Keratinocyte (primary cell): ENCODE results near the gene GNB1. TPM values are rescaled to one million over a fixed set of nuclear protein-coding genes. Genes with fewer than 3 reads are reported as not detected.

Experiments used
- DNase-seq: peaks from one replicate; pipeline ENCODE4 v3.0.0-alpha.2; 2011; ENCODE audit warnings: low read depth, missing footprints, low spot score
- FAIRE-seq: peaks from 2 replicates; lab custom pipeline; 2011; peaks lifted over from hg19 to GRCh38; lab: Jason Lieb, UNC
- H2AFZ ChIP-seq: 2 replicates; pipeline ENCODE4 v1.6.0; 2012; ENCODE audit warnings: low read length, control low read depth, inconsistent platforms; ENCODE audit not compliant: control insufficient read depth
- H3K27ac ChIP-seq: 2 replicates; pipeline ENCODE4 v1.5.1; 2011; ENCODE audit warnings: low read length; ENCODE audit not compliant: control insufficient read depth, insufficient read depth
- H3K27me3 ChIP-seq: 3 replicates; pipeline ENCODE4 v1.6.0; 2011; ENCODE audit warnings: low read length; ENCODE audit not compliant: control insufficient read depth, insufficient read depth; ENCODE audit errors: extremely low read depth
- H3K36me3 ChIP-seq, 2 experiments: 2 replicates in 1 of 2; 3 replicates in 1 of 2; pipeline ENCODE4 v1.5.1; 2011; ENCODE audit warnings: low read length in 2 of 2, mild to moderate bottlenecking in 1 of 2; ENCODE audit not compliant: control insufficient read depth in 2 of 2, insufficient read depth in 2 of 2; ENCODE audit errors: extremely low read depth in 1 of 2
- H3K4me1 ChIP-seq: 3 replicates; pipeline ENCODE4 v1.5.1; 2011; ENCODE audit warnings: low read length; ENCODE audit not compliant: control insufficient read depth, insufficient read depth; ENCODE audit errors: extremely low read depth
- H3K4me2 ChIP-seq: 3 replicates; pipeline ENCODE4 v1.6.0; 2011; ENCODE audit warnings: low read depth, low read length; ENCODE audit not compliant: control insufficient read depth, insufficient read depth; ENCODE audit errors: extremely low read depth
- H3K4me3 ChIP-seq, 3 experiments: fragments of 200-600 bp in 1 of 3; sonication (generic) in 1 of 3; 2 replicates in 2 of 3; 3 replicates in 1 of 3; pipeline ENCODE4 v1.5.1; 2011 to 2016; ENCODE audit warnings: low read length in 3 of 3, mild to moderate bottlenecking in 3 of 3, control low read depth in 2 of 3, inconsistent platforms in 1 of 3, low read depth in 1 of 3, mixed read lengths in 1 of 3, mixed run types in 1 of 3, moderate library complexity in 1 of 3; ENCODE audit not compliant: control insufficient read depth in 2 of 3, insufficient read depth in 2 of 3; ENCODE audit errors: extremely low read depth in 1 of 3
- H3K79me2 ChIP-seq: 2 replicates; pipeline ENCODE4 v1.6.0; 2012; ENCODE audit warnings: low read length; ENCODE audit not compliant: control insufficient read depth, insufficient read depth
- H3K9ac ChIP-seq: 3 replicates; pipeline ENCODE4 v1.6.0; 2011; ENCODE audit warnings: low read length; ENCODE audit not compliant: control insufficient read depth, insufficient read depth; ENCODE audit errors: extremely low read depth
- H3K9me1 ChIP-seq: 3 replicates; pipeline ENCODE4 v1.6.0; 2011; ENCODE audit warnings: low read length; ENCODE audit not compliant: control insufficient read depth, insufficient read depth; ENCODE audit errors: extremely low read depth
- H3K9me3 ChIP-seq: 2 replicates; pipeline ENCODE4 v1.5.1; 2012; ENCODE audit warnings: low read depth, low read length; ENCODE audit not compliant: control insufficient read depth
- H4K20me1 ChIP-seq: 3 replicates; pipeline ENCODE4 v1.6.0; 2011; ENCODE audit warnings: low read length; ENCODE audit not compliant: control insufficient read depth, insufficient read depth; ENCODE audit errors: extremely low read depth
- EZH2 ChIP-seq: IDR thresholded peaks from one replicate; pipeline ENCODE4 v1.6.1; 2012; ENCODE audit warnings: inconsistent platforms, mild to moderate bottlenecking, low read length, moderate library complexity
- dilution Hi-C: fragments of 300-500 bp; cut with MboI; formaldehyde crosslinking; loops from one replicate; pipeline ENCODE4 v1.7.0; 2020; ENCODE audit warnings: low sequenced_read_pairs; ENCODE audit not compliant: extremely low pct_ligation_motif_present
- polyA plus RNA-seq, 5 experiments: library from polyadenylated mRNA; depleted of rRNA in 3 of 5; stranded (reverse) in 3 of 5; stranded (forward) in 1 of 5; unstranded in 1 of 5; fragments of >200 nt; gene quantifications; 1 replicate in 1 of 5; 2 replicates in 3 of 5; 3 replicates in 1 of 5; pipeline versions ENCODE4 v1.2.1 to v1.2.3, GENCODE V29; 2011 to 2012; ENCODE audit warnings: missing spikeins in 2 of 5, low read depth in 1 of 5, low replicate concordance in 1 of 5
- TF ChIP-seq, protein P1 (sequence below), 3 experiments: IDR thresholded peaks in 1 of 3; conservative IDR thresholded peaks in 1 of 3; optimal IDR thresholded peaks in 1 of 3; 2 replicates in 2 of 3; 3 replicates in 1 of 3; pipeline versions ENCODE3 to v1.5.1; 2011; ENCODE audit warnings: low read length in 3 of 3, mild to moderate bottlenecking in 3 of 3, moderate library complexity in 2 of 3, control low read depth in 1 of 3, inconsistent platforms in 1 of 3; ENCODE audit not compliant: insufficient read depth in 2 of 3; ENCODE audit errors: extremely low read depth in 1 of 3

The GNB1 gene
- polyA plus RNA-seq, 1 donor (not counting 4 experiments of a cell fraction or from before 2014, with no cell fraction given): 364 TPM

DNA sequence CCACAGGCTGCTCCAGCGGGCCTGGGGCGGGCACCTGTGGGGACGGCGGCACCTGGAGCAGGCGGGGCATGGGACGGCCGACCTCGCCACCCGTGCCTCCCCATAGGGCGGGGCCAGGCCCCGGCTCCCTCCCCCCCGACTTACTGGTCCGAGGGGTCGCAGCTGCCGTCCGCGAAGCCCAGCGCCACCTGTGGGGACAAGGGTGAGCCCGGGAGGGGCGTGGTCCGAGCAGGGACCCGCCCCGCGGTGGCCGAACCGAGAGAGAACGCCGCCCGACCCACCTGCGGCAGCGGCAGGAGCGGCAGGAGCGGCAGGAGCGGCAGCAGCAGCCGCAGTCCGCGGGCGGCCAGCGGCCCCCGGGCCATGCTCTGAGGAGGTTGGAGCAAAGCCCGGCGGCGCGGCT lies 28.0 kb upstream of the GNB1 start, which contains the start of gene TMEM52:
Gene TMEM52, minus strand, starts transcription at position 379 of the 403 bp plus-strand sequence. Its CDS starts 14 bp downstream, at position 365.
- dilution Hi-C loops: no loop called here
- FAIRE-seq: no peak

DNA sequence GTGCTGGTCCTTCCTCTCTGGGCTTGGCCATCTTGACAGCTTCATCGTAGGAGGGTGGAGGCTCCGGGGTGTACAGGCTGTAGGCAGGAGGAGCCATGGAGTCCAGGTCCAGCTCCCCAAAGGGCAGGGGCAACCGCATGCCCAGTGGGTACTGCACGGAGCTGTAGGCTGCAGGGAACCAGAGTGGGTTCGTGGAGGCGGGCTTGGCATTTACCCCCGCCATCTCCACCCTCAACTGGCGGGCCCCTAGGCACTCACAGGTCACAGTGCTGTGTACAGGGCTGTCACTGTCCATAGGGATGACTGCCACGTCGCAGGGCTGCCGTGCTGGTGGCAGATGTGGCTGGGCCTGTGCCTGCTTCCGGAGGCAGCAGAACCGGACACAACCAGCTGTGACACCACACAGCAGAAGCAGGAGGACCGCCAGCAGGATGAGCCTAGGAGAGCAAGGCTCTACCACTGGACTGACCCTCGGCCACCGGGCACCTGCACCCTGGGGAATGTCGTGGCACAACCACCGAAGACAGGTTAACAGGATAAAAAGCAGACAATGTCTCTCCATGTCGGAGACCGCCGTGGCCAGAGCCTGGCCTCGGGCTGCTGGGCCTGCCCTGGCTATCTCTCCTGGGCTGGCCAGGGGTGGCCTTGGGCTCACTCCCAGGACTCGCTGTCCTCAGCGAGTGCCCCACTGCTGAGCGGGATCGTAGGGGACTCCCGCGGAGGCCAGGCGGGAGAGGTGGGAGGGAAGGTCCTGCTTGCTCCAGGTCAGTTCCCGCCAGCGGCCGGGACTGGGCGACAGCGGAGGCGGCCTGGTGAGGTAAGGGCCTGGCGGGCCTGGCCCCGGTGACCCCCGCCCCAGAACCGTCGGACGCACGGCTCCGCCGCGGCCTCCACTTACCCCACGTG lies 27.4 kb upstream of the GNB1 start:
- no peaks in the 10 kb centered on the region for H3K9me1 ChIP-seq
- no peaks in the 10 kb centered on the region for H3K36me3 ChIP-seq
- no peaks in the 10 kb centered on the region for H4K20me1 ChIP-seq
- H3K9me3 ChIP-seq: no peaks in the 10 kb centered on the region
- H3K4me3 ChIP-seq: peak overlapping the region in 2 of 3 experiments; percentile 46 to 56
- peaks cover 6% of the 10 kb centered on the region for H3K27me3 ChIP-seq
- dilution Hi-C loops: no loop called here
- no peaks in the 10 kb centered on the region for H3K4me1 ChIP-seq
- H3K27ac ChIP-seq: no peak overlapping the region
- peak overlapping the region; percentile 62 for H3K4me2 ChIP-seq
- no peak overlapping the region for H3K9ac ChIP-seq
- TF ChIP-seq EZH2: no peak
- TF ChIP-seq, protein P1, sequence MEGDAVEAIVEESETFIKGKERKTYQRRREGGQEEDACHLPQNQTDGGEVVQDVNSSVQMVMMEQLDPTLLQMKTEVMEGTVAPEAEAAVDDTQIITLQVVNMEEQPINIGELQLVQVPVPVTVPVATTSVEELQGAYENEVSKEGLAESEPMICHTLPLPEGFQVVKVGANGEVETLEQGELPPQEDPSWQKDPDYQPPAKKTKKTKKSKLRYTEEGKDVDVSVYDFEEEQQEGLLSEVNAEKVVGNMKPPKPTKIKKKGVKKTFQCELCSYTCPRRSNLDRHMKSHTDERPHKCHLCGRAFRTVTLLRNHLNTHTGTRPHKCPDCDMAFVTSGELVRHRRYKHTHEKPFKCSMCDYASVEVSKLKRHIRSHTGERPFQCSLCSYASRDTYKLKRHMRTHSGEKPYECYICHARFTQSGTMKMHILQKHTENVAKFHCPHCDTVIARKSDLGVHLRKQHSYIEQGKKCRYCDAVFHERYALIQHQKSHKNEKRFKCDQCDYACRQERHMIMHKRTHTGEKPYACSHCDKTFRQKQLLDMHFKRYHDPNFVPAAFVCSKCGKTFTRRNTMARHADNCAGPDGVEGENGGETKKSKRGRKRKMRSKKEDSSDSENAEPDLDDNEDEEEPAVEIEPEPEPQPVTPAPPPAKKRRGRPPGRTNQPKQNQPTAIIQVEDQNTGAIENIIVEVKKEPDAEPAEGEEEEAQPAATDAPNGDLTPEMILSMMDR (optimal IDR thresholded peaks at IDR 0.05 in 1 of 3, IDR thresholded peaks at IDR 0.05 in 1 of 3, conservative IDR thresholded peaks at IDR 0.05 in 1 of 3; ENCODE audit: extremely low read depth in 1 of 3, insufficient read depth in 2 of 3, low read length in 3 of 3): no peak
- H3K79me2 ChIP-seq: no peaks in the 10 kb centered on the region
- DNase-seq: no peak
- no peak for FAIRE-seq
- no peak overlapping the region for H2AFZ ChIP-seq

More for the DNA sequence above, 28.0 kb upstream of the GNB1 start, which contains the start of gene TMEM52:
- no peaks in the 10 kb centered on the region for H3K9me1 ChIP-seq
- peak within 1 kb of the TSS; percentile 37 for H3K9ac ChIP-seq
- H3K36me3 ChIP-seq: no peaks in the 10 kb centered on the region
- H3K79me2 ChIP-seq: no peaks in the 10 kb centered on the region
- H3K4me3 ChIP-seq: peak within 1 kb of the TSS; percentile 46 to 56 (median 48)
- H3K27me3 ChIP-seq: peaks cover 6% of the 10 kb centered on the region
- H3K4me2 ChIP-seq: peak within 1 kb of the TSS; percentile 62
- TF ChIP-seq, protein P1 (optimal IDR thresholded peaks at IDR 0.05 in 1 of 3, IDR thresholded peaks at IDR 0.05 in 1 of 3, conservative IDR thresholded peaks at IDR 0.05 in 1 of 3; ENCODE audit: extremely low read depth in 1 of 3, insufficient read depth in 2 of 3, low read length in 3 of 3): peak in 1 of 3 experiments; percentile 3
- TF ChIP-seq EZH2: no peak
- peak within 1 kb of the TSS; percentile 51 for H2AFZ ChIP-seq
- no peaks in the 10 kb centered on the region for H4K20me1 ChIP-seq
- no peak for DNase-seq
- H3K9me3 ChIP-seq: no peaks in the 10 kb centered on the region
- no peak within 1 kb of the TSS for H3K27ac ChIP-seq
- no peaks in the 10 kb centered on the region for H3K4me1 ChIP-seq
